ENCODE results near the gene SNAI1.

Gene SNAI1

DNA sequence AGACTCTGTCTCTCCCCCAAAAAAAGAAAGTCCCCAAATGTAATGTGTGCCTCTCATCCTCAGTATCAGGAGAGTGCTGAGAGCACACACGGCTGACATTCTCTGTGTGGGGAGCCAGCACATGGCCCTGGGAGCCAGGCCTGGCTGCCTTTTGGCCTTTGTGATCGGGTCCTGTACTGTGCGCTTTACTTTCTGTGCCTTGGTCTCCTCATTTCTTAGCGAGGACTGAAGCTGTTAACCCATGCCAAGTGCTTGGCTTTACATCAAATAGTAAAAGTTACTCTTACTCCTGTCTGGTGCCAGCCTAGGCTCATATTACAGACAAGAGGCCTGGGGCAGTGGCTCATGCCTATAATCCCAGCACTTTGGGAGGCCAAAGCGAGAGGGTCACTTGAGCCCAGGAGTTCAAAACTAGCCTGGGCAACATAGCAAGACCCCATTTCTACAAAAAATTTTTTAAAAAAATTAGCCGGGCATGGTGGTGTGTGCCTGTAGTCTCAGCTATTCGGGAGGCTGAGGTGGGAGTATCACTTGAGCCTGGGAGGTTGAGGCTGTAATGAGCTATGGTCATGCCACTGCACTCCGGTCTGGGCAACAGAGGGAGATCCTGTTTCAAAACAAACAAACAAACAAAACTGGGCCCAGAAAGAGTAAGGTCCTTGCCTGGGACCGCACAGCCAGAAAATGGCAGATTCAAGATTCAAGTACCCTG, 50.3 kb downstream of the SNAI1 start:
- in situ Hi-C loops (cut with MboI; ENCODE audit: low sequenced_read_pairs): no loop called here

DNA sequence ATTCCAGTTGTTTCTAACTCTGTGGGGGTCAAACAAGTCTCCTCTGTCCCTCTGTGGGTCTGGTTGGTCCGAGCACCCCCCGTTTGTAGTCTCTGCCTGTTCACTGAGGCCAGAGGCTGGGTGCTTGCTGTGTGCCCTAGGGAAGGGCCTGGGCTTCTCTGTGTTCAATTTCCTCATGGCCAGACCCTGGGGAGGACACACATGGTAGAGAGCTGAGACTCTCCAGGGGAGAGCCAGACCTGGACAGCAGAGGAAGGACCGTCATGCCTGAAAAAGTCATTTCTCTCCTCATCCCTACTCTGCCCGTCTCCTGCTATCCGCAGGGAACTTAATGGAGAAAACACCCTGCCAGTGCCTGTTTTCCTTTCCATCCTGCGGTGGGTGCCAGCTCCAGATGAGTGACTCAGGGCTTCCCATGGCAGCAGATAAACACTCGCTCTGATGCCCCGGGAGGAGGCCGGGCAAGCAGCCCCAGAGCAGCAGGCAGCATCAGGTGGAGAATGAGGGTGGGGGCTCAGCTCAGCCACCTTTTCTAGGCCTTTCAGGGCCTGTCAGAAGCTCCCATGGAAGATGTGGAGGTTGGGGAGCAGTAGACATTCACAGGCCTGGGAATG, 51.9 kb downstream of the SNAI1 start:
- in situ Hi-C loops (cut with MboI; ENCODE audit: low sequenced_read_pairs): no loop called here

DNA sequence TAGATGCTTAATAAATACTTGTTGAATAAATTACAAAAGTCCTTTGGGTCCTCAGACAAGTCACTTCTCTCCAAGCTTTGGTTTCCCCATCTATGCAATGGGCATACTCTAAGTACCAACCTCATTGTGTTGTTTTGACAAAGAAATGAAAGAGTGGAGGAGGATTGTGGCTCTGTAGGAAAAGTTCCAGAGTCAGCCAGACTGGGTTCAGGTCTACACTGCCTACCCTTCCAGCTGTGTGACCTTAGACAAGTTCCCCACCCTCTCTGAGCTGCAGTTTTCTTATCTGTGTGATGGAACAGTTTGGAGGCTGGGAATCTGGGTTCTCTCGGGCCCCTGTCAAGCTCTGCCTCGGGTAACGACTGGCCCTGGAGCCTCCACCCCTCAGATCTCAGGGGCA, 53.9 kb downstream of the SNAI1 start:
- in situ Hi-C loops (cut with MboI; ENCODE audit: low sequenced_read_pairs): no loop called here

DNA sequence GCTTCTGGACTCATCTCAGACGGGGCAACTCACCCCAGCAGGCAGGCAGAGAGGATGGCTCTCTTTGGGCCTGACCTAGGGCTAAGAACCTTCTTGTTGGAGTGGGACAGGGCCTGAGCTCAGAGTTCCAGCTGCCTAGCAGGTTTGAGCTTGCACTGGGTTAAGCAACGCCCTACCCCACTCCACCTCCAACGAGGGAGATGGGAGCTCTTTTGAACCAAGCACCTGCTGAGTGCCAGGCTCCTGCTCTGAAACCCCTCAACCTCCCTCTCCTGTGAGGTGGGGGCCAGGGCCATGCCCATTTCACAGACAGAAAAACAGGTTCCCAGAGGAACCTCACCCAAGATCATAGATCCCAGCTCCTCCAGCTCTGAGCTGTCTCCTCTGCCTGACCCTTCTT, 54.3 kb downstream of the SNAI1 start:
- in situ Hi-C loops (cut with MboI; ENCODE audit: low sequenced_read_pairs): no loop called here

DNA sequence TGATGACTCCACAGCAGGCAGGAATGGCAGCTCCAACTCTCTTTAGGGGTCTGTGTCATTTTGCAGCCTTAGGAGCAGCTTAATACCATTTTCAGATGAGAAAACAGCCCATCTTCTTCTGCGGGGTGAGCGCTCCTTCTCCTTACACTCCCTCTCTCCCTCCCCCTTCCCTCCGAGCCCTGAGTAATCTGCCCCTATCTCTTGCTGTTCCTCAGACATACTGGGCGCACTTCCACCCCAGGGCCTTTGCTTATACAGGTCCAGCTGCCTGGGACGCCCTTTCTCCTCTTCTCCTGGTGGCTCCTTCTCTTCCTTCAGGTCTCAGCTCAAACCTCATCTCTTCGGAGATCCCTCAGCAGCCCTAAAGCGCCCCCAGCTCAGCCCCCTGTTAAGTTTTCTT, 54.8 kb downstream of the SNAI1 start:
- in situ Hi-C loops (cut with MboI; ENCODE audit: low sequenced_read_pairs): no loop called here

DNA sequence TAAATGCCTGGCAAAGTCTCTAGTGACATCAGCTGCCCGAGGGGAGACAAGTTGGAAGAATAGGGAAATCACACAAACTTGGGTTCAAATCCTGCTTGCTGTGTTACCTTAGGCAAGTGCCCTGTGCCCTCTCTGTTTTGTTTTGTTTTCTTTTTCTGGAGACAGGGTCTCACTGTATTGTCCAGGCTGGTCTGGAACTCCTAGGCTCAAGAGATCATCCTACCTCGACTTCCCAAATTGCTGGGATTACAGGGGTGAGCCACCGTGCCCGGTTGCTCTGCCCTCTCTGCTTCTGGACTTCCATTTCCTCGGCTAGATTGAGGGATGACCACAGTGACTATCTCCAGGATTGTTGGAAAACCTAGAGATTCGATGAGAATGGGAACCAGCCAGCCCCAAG, 55.4 kb downstream of the SNAI1 start:
- in situ Hi-C loops (cut with MboI; ENCODE audit: low sequenced_read_pairs): no loop called here
